Small intestine (tissue), 4 donors: ENCODE data around the gene ZNF43. TPM values are rescaled to one million over a fixed set of nuclear protein-coding genes. Genes with fewer than 3 reads are reported as not detected.

Source experiments
- polyA plus RNA-seq, 4 donors: library from polyadenylated mRNA; stranded (reverse) in 3 of 4; unstranded in 1 of 4; fragments of 200-250 nt in 3 of 4; fragments of 120-200 nt in 1 of 4; gene quantifications; one replicate each; pipeline versions ENCODE4 v1.2.1 to v1.2.3, GENCODE V29; 2013
- donor health status: healthy with polysubstance abuse.
- donor health status: Bipolar disorder and iron deficiency.
- donor health status: healthy.

Gene ZNF43
- polyA plus RNA-seq, 4 donors = 0.45 to 19.3 (median 2.9) TPM

Other genes with a start within 250 kb of the ZNF43 start
- gene ZNF100, start 68.6 kb downstream of the ZNF43 start, polyA plus RNA-seq = 1 to 10 TPM in 2 of 4 donors, under 1 TPM in 2; 0.54 to 7.9 (median 1.6) TPM
- under 1 TPM in 2 of 4 donors, not detected in 2; 0.72 to 0.83 TPM for gene ZNF208, start 174.8 kb upstream of the ZNF43 start, polyA plus RNA-seq
- gene ZNF257, start 216.3 kb upstream of the ZNF43 start, polyA plus RNA-seq = 1 to 10 TPM in 2 of 4 donors, not detected in 2; 1.2 to 3.4 TPM